Measurements from ENCODE around the gene WSCD1.

DNA sequence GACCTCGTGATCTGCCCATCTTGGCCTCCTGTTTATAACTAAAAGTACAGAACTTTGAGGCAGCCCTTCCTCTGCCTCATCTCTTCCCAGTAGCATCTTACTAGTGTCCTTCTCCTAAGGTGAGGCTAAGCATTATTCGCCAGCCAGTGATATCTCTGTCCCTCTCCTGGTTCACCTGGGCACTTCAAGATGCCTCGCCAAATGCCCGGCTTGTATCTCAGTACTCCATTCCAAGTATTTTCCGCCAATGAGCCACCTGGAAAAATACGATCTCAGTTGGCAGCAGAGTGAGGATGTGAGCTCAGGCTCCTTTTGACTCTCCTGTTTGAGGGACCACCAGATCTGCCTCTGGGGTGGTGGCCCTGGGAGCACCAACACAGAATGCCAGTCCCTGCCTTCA is 25.9 kb upstream of the WSCD1 start:
- TF ChIP-seq CTCF (conservative IDR thresholded peaks at IDR 0.05; ENCODE audit: low read depth, low read length) (no peak), EZH2 (IDR thresholded peaks at IDR 0.05; ENCODE audit: borderline replicate concordance, low read depth, low read length, poor library complexity, severe bottlenecking) (no peak)
